Measurements from ENCODE around the gene PITX2.

DNA sequence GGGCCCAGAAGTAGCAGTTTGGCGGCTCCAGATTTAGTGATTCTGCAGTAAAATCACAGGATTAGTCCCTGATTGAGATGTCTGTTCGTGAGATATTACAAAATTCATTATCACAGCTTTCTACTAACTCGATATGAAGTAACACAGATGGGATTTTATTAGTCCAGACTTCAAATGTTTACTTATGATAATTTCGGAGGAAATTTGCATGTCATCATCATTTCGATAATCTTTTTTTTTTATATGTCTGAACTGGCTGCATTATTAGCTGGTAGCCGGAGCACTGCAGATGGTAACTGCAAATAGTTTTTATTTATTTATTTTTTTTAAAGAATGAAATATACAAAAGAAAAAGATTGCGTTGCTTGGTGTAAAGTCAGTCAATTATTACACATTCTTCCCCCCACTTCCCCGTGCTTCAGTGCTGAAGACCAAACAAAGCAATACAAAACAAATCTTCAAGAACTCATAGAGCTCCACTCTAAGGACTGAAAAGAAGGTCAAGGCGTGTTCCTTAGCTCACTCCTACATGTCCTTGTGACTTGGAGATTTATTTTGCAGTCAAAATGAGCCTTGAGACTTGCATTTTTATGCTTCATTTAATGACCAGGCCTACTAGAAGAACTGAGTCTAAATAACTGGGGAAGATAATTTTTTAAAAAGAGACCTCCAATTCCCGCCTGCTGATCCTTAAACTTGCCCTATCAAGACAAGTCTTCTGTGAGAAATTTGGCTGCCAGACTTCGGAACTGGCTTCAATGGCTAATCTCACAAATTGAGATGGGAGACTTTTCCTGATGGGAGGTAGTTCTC lies 11.7 kb upstream of the PITX2 start:
- TF ChIP-seq, protein P1, sequence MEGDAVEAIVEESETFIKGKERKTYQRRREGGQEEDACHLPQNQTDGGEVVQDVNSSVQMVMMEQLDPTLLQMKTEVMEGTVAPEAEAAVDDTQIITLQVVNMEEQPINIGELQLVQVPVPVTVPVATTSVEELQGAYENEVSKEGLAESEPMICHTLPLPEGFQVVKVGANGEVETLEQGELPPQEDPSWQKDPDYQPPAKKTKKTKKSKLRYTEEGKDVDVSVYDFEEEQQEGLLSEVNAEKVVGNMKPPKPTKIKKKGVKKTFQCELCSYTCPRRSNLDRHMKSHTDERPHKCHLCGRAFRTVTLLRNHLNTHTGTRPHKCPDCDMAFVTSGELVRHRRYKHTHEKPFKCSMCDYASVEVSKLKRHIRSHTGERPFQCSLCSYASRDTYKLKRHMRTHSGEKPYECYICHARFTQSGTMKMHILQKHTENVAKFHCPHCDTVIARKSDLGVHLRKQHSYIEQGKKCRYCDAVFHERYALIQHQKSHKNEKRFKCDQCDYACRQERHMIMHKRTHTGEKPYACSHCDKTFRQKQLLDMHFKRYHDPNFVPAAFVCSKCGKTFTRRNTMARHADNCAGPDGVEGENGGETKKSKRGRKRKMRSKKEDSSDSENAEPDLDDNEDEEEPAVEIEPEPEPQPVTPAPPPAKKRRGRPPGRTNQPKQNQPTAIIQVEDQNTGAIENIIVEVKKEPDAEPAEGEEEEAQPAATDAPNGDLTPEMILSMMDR (IDR thresholded peaks at IDR 0.05): no peak
- TF ChIP-seq POLR2A (IDR thresholded peaks at IDR 0.05): no peak

Measured in lower leg skin (tissue), 3 donors.